B cell (primary cell): ENCODE measurements around the gene MED25. TPM values are rescaled to one million over a fixed set of nuclear protein-coding genes. Genes with fewer than 3 reads are reported as not detected.

Source experiments
- ATAC-seq: fragments of 200-7000 bp; cut with Tn5 transposase; one replicate; pipeline ENCODE4 v1.10.0; 2021; ENCODE audit warnings: low read depth, mild to moderate bottlenecking, moderate number of reproducible peaks, moderate library complexity
- CTCF ChIA-PET: fragments of 350-600 bp; sonication (Branson Sonifier 250); formaldehyde crosslinking; loops from one replicate; lab custom pipeline; 2021; ENCODE audit warnings: antibody characterized with exemption, inconsistent platforms; lab: Charles Lee
- POLR2A ChIA-PET: fragments of 350-600 bp; sonication (Branson Sonifier 250); formaldehyde crosslinking; loops from one replicate; lab custom pipeline; 2021; ENCODE audit warnings: antibody characterized with exemption; lab: Charles Lee
- DNase-seq: peaks from one replicate; pipeline ENCODE4 v3.0.0; 2013
- H2AFZ ChIP-seq: 2 replicates; pipeline ENCODE4 v1.6.1; 2012; ENCODE audit warnings: mild to moderate bottlenecking, low read depth, low read length; ENCODE audit not compliant: insufficient read depth, poor library complexity, severe bottlenecking
- H3K27ac ChIP-seq, 2 donors: 1 replicate in 1 of 2; 2 replicates in 1 of 2; pipeline ENCODE4 v1.5.1; 2012 to 2013; ENCODE audit warnings: low read length in 2 of 2, mild to moderate bottlenecking in 2 of 2, moderate library complexity in 1 of 2
- H3K27me3 ChIP-seq, 4 experiments: fragments of 200-600 bp in 1 of 4; sonication (generic) in 1 of 4; replicated peaks in 1 of 4; 1 replicate in 2 of 4; 2 replicates in 2 of 4; pipeline versions ENCODE4 v1.6.1 to v1.7.0; 2013 to 2016; ENCODE audit warnings: low read length in 3 of 4, mild to moderate bottlenecking in 2 of 4, mixed read lengths in 1 of 4, moderate library complexity in 1 of 4; ENCODE audit not compliant: insufficient read depth in 4 of 4, control insufficient read depth in 3 of 4; ENCODE audit errors: control extremely low read depth in 1 of 4
- H3K36me3 ChIP-seq, 2 experiments: replicated peaks in 1 of 2; 1 replicate in 1 of 2; 2 replicates in 1 of 2; pipeline versions ENCODE4 v1.6.1 to v1.7.1; 2013; ENCODE audit warnings: low read length in 1 of 2; ENCODE audit not compliant: insufficient read depth in 2 of 2, control insufficient read depth in 1 of 2; ENCODE audit errors: control extremely low read depth in 1 of 2, extremely low read depth in 1 of 2
- H3K4me1 ChIP-seq, 2 donors: fragments of 200-600 bp in 1 of 2; sonication (generic) in 1 of 2; 1 replicate in 1 of 2; 2 replicates in 1 of 2; pipeline versions ENCODE4 v1.5.1 to v1.6.1; 2013 to 2017; ENCODE audit warnings: low read length in 2 of 2; ENCODE audit not compliant: control insufficient read depth in 2 of 2, insufficient read depth in 2 of 2
- H3K4me2 ChIP-seq: replicated peaks from 2 replicates; pipeline ENCODE3; 2012; ENCODE audit warnings: mild to moderate bottlenecking, low read depth, low read length; ENCODE audit not compliant: poor library complexity, severe bottlenecking
- H3K4me3 ChIP-seq, 5 experiments: fragments of 200-600 bp in 1 of 5; sonication (generic) in 1 of 5; 1 replicate in 3 of 5; 2 replicates in 2 of 5; pipeline versions ENCODE4 v1.5.1 to v1.7.0; 2011 to 2016; ENCODE audit warnings: low read length in 4 of 5, mild to moderate bottlenecking in 4 of 5, low read depth in 2 of 5, control low read depth in 1 of 5, moderate library complexity in 1 of 5; ENCODE audit not compliant: insufficient read depth in 1 of 5; ENCODE audit errors: control extremely low read depth in 1 of 5, extremely low read depth in 1 of 5
- H3K79me2 ChIP-seq: fragments of 200-600 bp; sonication (generic); one replicate; pipeline ENCODE4 v1.6.0; 2016; ENCODE audit warnings: low read length; ENCODE audit not compliant: control insufficient read depth, insufficient read depth
- H3K9ac ChIP-seq: fragments of 200-600 bp; sonication (generic); 2 replicates; pipeline ENCODE4 v1.6.1; 2017; ENCODE audit warnings: mild to moderate bottlenecking, low read length, moderate library complexity
- H3K9me3 ChIP-seq, 3 donors: one replicate each; pipeline versions ENCODE4 v1.6.1 to v1.7.1; 2013; ENCODE audit warnings: low read length in 2 of 3; ENCODE audit not compliant: control insufficient read depth in 2 of 3, insufficient read depth in 1 of 3; ENCODE audit errors: control extremely low read depth in 1 of 3
- H4K20me1 ChIP-seq: 2 replicates; pipeline ENCODE4 v1.6.0; 2012; ENCODE audit warnings: mild to moderate bottlenecking, low read length; ENCODE audit not compliant: insufficient read depth, control insufficient read depth, poor library complexity, severe bottlenecking
- H3K27ac Mint-ChIP-seq: one replicate; pipeline ENCODE4 v1.8.0; 2021; ENCODE audit warnings: mixed read lengths
- H3K27me3 Mint-ChIP-seq: one replicate; pipeline ENCODE4 v1.8.0; 2021; ENCODE audit warnings: mixed read lengths
- H3K4me1 Mint-ChIP-seq: one replicate; pipeline ENCODE4 v1.8.0; 2021; ENCODE audit warnings: mixed read lengths
- H3K4me3 Mint-ChIP-seq: one replicate; pipeline ENCODE4 v1.8.0; 2021; ENCODE audit warnings: mixed read lengths
- H3K9me3 Mint-ChIP-seq: one replicate; pipeline ENCODE4 v1.8.0; 2022; ENCODE audit warnings: mixed read lengths; ENCODE audit not compliant: insufficient read depth
- CTCF ChIP-seq: fragments of 200-600 bp; IDR thresholded peaks from one replicate; pipeline ENCODE4 v1.8.0; 2022; ENCODE audit warnings: antibody characterized with exemption, mild to moderate bottlenecking
- EZH2 ChIP-seq: IDR thresholded peaks from 2 replicates; pipeline ENCODE4 v1.6.1; 2012; ENCODE audit warnings: borderline replicate concordance, low read depth, mild to moderate bottlenecking, moderate library complexity, low read length; ENCODE audit not compliant: insufficient read depth, poor library complexity, severe bottlenecking
- WGBS: methylation state at CpG from one replicate; pipeline ENCODE4 v1.1.5; 2013; ENCODE audit warnings: missing lambda C conversion rate; ENCODE audit not compliant: insufficient coverage; 5-methylcytosine and 5-hydroxymethylcytosine counted together
- intact Hi-C: fragments of 100-400 bp; cut with micrococcal nuclease; formaldehyde crosslinking; loops from one replicate; pipeline ENCODE4 v1.10.0; 2022
- polyA plus RNA-seq: library from polyadenylated mRNA; depleted of rRNA; stranded (reverse); fragments of >200 nt; gene quantifications from 2 replicates; pipeline ENCODE4 v1.2.3, GENCODE V29; 2012
- total RNA-seq, 2 donors: library from RNA; stranded (reverse); fragments of 120-200 nt in 1 of 2; gene quantifications; 1 replicate in 1 of 2; 2 replicates in 1 of 2; pipeline versions ENCODE4 v1.2.3 to v1.2.4, GENCODE V29; 2013 to 2022

MED25 gene
- total and polyA plus RNA-seq, 2 donors (not counting 1 experiment from before 2014, with no cell fraction given) = 93.0 to 126 TPM

DNA sequence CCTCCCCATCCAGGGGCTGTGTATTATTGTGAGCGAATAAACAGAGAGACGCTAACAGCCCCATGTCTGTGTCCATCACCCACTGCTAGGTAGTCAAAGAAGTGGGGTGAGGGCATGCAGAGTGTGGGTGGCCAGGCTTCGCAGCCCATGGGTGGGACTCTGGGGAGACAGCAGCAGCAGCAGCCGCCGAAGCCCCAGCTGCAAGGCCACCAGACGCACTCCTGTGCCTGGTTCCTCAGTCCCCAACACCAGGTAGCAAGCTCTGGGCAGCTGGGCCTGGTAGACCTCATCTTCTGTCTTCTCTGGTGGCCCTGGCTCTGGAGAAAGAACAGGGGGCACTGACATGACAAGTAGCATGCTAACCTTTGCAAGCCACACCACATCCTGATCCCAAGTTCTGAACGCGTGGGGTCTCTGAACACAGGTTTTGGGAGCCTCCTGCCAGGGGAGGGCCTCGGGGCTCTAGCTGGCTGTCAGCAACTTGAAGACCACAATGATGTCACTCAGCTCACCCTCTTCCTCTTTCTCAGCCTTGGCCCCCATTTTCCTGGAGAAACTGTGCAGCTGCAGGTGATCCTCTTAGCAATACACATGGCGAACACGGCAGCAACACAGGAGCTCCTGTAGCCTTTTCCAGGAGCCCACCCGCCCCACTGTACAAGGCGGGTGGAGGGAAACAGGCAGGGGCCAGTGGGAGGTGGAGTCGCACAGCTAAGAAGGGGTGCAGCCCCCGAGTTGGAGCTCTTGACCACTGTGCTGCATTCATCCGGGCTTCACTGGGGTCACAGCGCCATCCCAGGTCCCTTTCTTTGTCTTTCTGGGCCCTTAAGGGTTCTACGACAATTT lies 10.8 kb upstream of the MED25 start:
- CTCF ChIA-PET = interaction anchor here (0.7 to 1.1 kb wide), 3 partner anchors 37 to 89 kb away, joined by 3 to 4 read pairs (median 3); partner anchors contain the start of gene PTOV1
- Mint-ChIP-seq H3K27ac (peak overlapping the region; percentile 95), H3K9me3 (no peaks in the 10 kb centered on the region), H3K4me3 (peak overlapping the region; percentile 96), H3K4me1 (peaks cover 36% of the 10 kb centered on the region), H3K27me3 (no peaks in the 10 kb centered on the region)
- H3K79me2 ChIP-seq = peaks cover 3% of the 10 kb centered on the region
- H3K27me3 ChIP-seq = no peaks in the 10 kb centered on the region
- peaks cover 0 to 20% of the 10 kb centered on the region in 2 experiments for H3K36me3 ChIP-seq
- ATAC-seq (peak; percentile 37), DNase-seq (peak; percentile 84)
- intact Hi-C loops = loop anchor here (5.0 kb wide), 1 partner anchor 680 kb away; no protein-coding TSS in a partner anchor
- H2AFZ ChIP-seq = no peak overlapping the region
- H3K4me1 ChIP-seq = peaks cover 24 to 38% of the 10 kb centered on the region in 2 donors
- H3K27ac ChIP-seq = peak overlapping the region; percentile 64 to 68
- H3K4me2 ChIP-seq = peak overlapping the region; percentile 15
- 53% methylated on average over 14 of the region's 18 CpGs for WGBS
- no peak overlapping the region for H3K4me3 ChIP-seq
- H3K9ac ChIP-seq = no peak overlapping the region
- POLR2A ChIA-PET = interaction anchor here (0.6 to 1.4 kb wide), 4 partner anchors 20 to 122 kb away, joined by 3 to 6 read pairs (median 4); partner anchors contain the start of genes AKT1S1, ATF5, NUP62 and TBC1D17
- TF ChIP-seq CTCF = no peak
- TF ChIP-seq EZH2 = no peak
- no peaks in the 10 kb centered on the region for H4K20me1 ChIP-seq
- H3K9me3 ChIP-seq = no peaks in the 10 kb centered on the region
